Caki2 (cell line): Measurements from ENCODE around the gene DDX31. TPM values are rescaled to one million over a fixed set of nuclear protein-coding genes. Genes with fewer than 3 reads are reported as not detected.

Experiments
- DNase-seq: peaks from one replicate; pipeline ENCODE4 v3.0.0-alpha.2; 2015; ENCODE audit warnings: low read depth
- in situ Hi-C: cut with HindIII; loops from 2 replicates; pipeline ENCODE4 v1.10.0; 2016; ENCODE audit warnings: low sequenced_read_pairs, low pct_unique_long_range_greater_than_20kb, mixed read lengths
- total RNA-seq: library from RNA; depleted of rRNA; stranded (reverse); fragments of >200 nt; shearing (Covaris generic); gene quantifications from 2 replicates; pipeline ENCODE4 v1.2.3, GENCODE V29; 2014; ENCODE audit warnings: low replicate concordance

The DDX31 gene
- total RNA-seq, 1 experiment from 2014 or later, result 14.2 TPM

DNA sequence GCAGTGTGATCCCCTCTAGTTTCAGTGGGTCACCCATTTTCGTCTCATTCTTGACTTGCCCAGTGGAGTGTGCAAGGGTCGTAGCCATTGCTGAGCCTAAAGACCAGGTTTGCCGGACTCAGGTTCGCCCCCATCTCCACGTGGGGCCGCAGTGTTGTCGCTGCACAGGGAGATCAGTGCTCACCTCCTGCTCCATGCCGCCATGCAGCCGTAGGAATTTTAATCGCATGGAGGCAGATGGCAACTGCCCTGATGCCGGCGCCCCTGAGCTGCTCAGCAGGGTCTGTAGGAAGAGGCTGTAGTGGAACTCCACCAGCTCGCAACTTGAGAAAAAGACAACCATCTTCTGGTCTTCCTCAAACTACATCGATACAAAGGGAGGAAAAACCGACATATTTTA lies 24.1 kb downstream of the DDX31 start:
- in situ Hi-C loops, result no loop called here
- no peak for DNase-seq

- in situ Hi-C loops, result no loop called here
- no peak for DNase-seq
Measured at GRCh38 chr9:132645306-132645705, 24.5 kb downstream of the DDX31 start.

DNA sequence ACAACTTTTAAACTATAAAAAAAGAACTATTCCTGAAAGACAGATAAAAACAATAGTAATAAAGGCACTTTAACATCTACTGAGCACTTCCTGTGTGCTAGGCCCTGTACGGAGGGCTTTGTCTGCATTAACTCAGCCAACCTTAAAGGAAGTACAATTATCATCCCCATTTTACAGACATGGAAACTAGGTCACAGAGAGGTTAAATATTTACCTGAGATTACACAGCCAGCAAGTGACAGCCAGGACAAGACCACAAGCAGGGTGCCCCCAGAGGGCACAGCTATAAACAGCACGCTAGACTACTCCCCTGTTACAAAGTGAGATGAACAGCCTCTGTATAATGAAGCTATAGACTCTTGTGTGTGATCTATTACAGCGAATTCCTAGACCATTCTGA lies 25.5 kb downstream of the DDX31 start:
- no peak for DNase-seq
- in situ Hi-C loops, result no loop called here

- in situ Hi-C loops, result no loop called here
- no peak for DNase-seq
Measured at GRCh38 chr9:132641216-132641615, 28.6 kb downstream of the DDX31 start.

- DNase-seq, result no peak
- in situ Hi-C loops, result no loop called here
Measured at GRCh38 chr9:132639322-132639721, 30.5 kb downstream of the DDX31 start.

GRCh38 chr9:132638240-132638639 lies 31.5 kb downstream of the DDX31 start:
- DNase-seq, result no peak
- in situ Hi-C loops, result no loop called here

DNA sequence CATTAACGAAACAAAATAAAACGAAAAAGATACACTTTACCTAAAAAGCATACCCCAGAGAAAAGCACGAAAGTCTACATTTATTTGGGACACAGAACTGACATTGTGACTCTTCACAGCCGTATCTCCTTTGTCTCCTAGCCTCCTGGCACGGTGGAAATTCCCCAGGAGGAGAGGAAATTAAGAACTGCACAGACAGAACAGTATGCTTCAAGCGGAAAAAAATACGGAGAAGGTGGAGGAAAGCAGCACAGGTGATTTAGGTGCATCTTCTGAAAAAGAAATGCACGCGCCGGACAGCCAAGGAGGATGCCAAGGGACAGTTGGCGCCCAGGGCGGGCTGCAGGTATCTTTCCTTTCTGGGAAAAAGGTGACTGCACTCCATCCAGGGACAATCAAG lies 32.0 kb downstream of the DDX31 start:
- in situ Hi-C loops, result no loop called here

DNA sequence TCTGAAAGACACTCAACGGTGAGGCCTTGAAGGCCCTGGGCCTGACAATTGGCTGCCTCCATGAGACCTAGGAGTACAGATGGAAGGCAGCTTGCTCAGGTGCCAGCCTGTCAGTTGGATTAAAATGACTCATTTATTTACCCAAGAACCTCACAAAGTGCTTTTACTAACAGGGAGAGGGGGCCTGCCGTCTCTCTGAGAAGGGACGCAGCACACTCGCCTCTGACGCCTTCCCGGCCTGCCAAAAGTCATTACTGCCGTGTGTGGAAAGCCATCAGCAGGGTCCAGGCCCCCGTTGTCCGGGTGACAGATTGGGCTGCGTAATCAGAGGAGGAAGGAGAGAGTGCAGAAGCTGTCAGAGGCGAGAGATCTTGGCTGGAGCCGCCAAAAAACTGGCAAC lies 32.4 kb downstream of the DDX31 start:
- no peak for DNase-seq
- in situ Hi-C loops, result no loop called here

More for the DNA sequence above, 32.0 kb downstream of the DDX31 start:
- no peak for DNase-seq

GRCh38 chr9:132634327-132634726 lies 35.5 kb downstream of the DDX31 start:
- DNase-seq, result no peak
- in situ Hi-C loops, result no loop called here

GRCh38 chr9:132632413-132633129 lies 37.2 kb downstream of the DDX31 start:
- no peak for DNase-seq
- in situ Hi-C loops, result no loop called here

DNA sequence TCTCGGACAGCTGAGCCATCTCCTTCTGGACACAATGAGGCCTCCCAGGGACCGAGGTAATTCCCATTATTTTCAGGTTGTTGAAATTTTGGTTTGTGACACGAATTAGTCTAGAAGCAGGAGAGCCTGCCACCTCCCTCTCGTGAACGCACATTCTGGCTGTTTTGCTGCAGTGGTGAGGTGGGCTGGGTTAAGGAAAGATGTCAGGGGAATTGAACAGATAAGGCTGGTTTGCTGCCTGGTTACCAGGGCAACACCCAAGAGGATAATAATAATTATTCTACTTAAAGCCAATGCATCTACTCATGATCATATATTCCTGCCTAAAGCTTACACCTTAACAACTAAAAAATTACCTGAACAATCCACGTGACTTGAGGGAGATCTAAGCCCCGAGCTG lies 38.1 kb downstream of the DDX31 start:
- in situ Hi-C loops, result no loop called here
- no peak for DNase-seq

DNA sequence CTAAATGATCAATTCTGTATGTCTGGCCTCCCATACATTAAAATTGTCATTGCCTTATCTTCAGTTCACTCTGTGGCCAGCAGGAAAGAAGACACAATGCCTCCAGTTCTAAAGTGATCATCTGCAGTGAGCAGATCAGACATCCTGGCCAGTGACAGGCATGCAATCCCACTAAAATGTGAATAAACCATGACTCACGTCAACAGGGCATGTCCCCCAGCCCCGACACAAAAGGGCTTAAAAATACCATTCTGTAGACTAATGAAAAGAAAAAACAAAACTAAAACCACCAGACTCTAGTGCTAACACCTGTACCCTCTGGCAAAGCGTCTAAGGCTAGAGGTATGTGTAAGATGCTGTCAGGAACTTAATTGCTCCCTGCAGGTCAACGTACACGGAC lies 38.5 kb downstream of the DDX31 start:
- peak; percentile 17 for DNase-seq

DNA sequence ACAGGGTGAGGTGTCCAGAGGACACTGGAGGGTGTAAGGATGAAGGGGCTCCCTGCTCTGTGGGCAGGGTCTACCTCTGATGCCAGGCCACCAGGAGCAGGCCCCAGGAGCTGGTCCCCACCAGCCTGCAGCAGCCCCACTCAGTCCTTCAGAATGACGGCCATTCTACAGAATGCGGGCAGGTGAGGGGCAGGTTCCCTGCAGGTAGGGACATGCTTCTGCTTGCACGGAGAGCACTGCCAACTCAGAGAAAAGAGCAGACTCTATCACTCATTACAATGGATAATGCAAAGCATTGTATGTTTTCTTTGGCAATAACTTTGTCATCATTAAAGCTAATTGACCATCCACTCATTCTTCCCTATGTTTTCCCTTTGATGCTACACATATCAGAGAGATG lies 39.0 kb downstream of the DDX31 start:
- in situ Hi-C loops, result no loop called here
- DNase-seq, result no peak

More for the DNA sequence above, 38.5 kb downstream of the DDX31 start:
- in situ Hi-C loops, result no loop called here

DNA sequence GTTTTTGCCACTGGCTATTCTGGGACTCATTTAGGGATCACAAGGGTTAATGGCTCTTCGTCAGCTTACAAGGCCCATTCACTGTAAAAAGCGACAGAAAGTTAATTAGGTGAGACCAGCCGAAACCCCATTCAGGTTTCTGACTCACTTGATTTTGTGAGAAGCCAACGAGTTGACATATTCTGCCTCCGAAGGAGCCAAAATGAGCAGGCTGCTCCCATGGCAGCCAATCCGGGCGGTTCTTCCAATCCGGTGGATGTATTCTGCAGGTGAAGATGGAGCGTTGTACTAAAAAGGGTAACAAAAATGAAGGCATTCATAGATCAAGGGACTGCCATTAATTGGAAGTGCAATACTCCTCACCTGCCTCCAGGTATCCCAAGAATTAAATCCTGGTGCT lies 39.7 kb downstream of the DDX31 start:
- in situ Hi-C loops, result no loop called here
- DNase-seq, result no peak

DNA sequence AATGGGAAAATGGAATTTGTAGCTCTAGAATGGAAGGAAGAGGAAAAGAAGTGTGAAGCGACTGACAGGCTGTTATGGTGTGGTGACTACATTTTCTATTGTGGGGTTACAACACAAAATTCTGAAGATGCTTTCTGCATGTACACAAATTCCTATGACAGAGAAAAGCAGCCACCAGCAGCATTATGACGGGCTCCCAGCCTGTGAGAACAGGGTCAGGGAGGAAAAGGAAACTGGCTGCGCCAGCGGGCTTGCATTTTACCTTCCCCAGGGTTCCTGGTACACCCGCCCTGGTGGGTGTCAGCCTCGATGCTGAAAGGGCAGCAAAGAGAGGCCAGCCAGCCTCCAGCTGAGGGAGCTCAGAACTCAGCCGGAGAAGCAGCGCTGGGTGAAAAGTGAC lies 41.0 kb downstream of the DDX31 start:
- no peak for DNase-seq
- in situ Hi-C loops, result no loop called here

GRCh38 chr9:132627594-132627993 lies 42.2 kb downstream of the DDX31 start:
- no peak for DNase-seq
- in situ Hi-C loops, result no loop called here

GRCh38 chr9:132627106-132627505 lies 42.7 kb downstream of the DDX31 start:
- DNase-seq, result no peak
- in situ Hi-C loops, result no loop called here

GRCh38 chr9:132626285-132626684 lies 43.5 kb downstream of the DDX31 start:
- in situ Hi-C loops, result no loop called here

DNA sequence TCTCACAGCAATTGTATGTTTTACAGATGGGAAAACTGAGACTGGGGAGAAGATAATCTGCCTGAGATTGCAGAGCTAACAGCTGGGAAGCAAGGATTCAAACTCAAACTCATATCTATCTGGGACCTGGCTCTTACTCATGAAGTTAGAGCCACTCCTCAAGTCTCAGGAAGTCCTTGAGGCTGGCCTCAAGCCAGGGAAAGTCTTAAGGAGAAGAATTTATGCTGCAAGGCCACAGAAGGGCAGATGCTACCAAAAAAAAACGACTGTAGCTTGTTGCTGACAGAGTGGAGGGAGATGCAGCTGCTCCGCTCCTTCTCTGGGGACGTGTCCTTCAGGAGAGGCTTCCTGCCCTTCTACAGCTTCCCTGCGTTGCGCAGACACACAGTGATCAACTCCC lies 47.6 kb downstream of the DDX31 start:
- in situ Hi-C loops, result no loop called here
- no peak for DNase-seq

More at GRCh38 chr9:132626285-132626684, 43.5 kb downstream of the DDX31 start:
- no peak for DNase-seq

DNA sequence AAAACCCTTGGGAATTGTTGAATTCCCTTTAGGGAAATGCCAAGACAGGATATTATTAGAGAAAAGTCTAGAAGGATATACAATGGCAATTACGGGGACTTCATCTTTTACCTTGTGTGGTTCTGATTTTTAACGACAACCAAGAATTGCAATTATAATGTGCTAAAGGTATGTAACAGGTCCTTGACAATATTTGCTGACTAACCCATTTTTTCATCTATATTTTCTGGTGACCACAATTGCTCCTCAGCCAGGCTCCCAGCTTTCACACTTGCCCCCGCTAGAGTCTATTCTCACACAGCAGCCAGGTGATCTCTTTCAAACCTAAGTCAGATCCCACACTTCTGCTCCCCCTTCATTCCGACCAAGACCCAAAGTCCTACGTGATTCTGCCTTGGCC lies 53.1 kb downstream of the DDX31 start:
- DNase-seq, result no peak
- in situ Hi-C loops, result no loop called here
